Thymus (tissue), 11 donors: Measurements from ENCODE around the gene CFL2. TPM values are rescaled to one million over a fixed set of nuclear protein-coding genes. Genes with fewer than 3 reads are reported as not detected.
A peak's percentile ranks its signal among the peaks of the same experiment; 100 is the strongest.

Experiments used
- DNase-seq, 9 donors: peaks; one replicate each; pipeline ENCODE4 v3.0.0-alpha.2; 2013; ENCODE audit warnings: low spot score in 9 of 9, low read depth in 6 of 9, missing footprints in 1 of 9
- H3K27ac ChIP-seq, 2 donors: one replicate each; pipeline ENCODE4 v1.5.1; 2013; ENCODE audit warnings: control low read depth in 1 of 2, low read depth in 1 of 2, low read length in 1 of 2, mild to moderate bottlenecking in 1 of 2, moderate library complexity in 1 of 2
- H3K27me3 ChIP-seq, 2 donors: one replicate each; pipeline ENCODE4 v1.5.1; 2013; ENCODE audit warnings: low read length in 1 of 2; ENCODE audit not compliant: control insufficient read depth in 2 of 2, insufficient read depth in 1 of 2
- H3K36me3 ChIP-seq, 2 donors: one replicate each; pipeline ENCODE4 v1.5.1; 2013; ENCODE audit warnings: low read length in 1 of 2, mild to moderate bottlenecking in 1 of 2, moderate library complexity in 1 of 2; ENCODE audit not compliant: control insufficient read depth in 2 of 2, insufficient read depth in 2 of 2
- H3K4me1 ChIP-seq, 2 donors: one replicate each; pipeline ENCODE4 v1.5.1; 2013; ENCODE audit warnings: low read length in 2 of 2; ENCODE audit not compliant: control insufficient read depth in 2 of 2, insufficient read depth in 2 of 2
- H3K4me3 ChIP-seq, 2 donors: one replicate each; pipeline ENCODE4 v1.5.1; 2013; ENCODE audit warnings: low read length in 2 of 2, control low read depth in 1 of 2, mild to moderate bottlenecking in 1 of 2
- H3K9me3 ChIP-seq, 2 donors: one replicate each; pipeline ENCODE4 v1.5.1; 2013; ENCODE audit warnings: low read length in 1 of 2, mild to moderate bottlenecking in 1 of 2; ENCODE audit not compliant: control insufficient read depth in 2 of 2, insufficient read depth in 1 of 2
- WGBS: extraction: QIAGEN DNeasy Blood & Tissue Kit; methylation state at CpG from one replicate; pipeline ENCODE4 v1.1.7; 2013; 5-methylcytosine and 5-hydroxymethylcytosine counted together
- polyA plus RNA-seq: library from polyadenylated mRNA; stranded (reverse); fragments of 200-250 nt; gene quantifications from one replicate; pipeline ENCODE4 v1.2.3, GENCODE V29; 2013
- total RNA-seq: library from RNA; stranded (reverse); fragments of 120-200 nt; gene quantifications from one replicate; pipeline ENCODE4 v1.2.4, GENCODE V29; 2013
- donor health status: healthy.

Gene CFL2
- total and polyA plus RNA-seq, 2 donors: 7.9 to 32.6 TPM

DNA sequence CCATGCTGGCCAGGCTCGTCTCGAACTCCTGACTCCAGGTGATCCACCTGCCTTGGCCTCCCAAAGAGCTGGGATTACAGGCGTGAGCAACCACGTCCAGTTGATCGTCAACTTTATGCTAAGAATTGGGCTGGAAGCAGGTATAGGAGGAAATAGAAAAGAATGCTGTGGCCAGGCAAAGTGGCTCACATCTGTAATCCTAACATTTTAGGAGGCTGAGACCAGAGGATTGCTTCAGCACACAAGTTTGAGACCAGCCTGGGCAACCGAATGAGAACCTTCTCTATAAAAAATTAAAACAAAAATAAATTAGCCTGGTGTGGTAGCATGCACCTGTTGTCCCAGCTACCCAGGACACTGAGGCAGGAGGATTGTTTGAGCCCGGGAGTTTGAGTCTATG is 47.4 kb downstream of the CFL2 start:
- Histone ChIP-seq H3K9me3 (no peaks in the 10 kb centered on the region), H3K4me3 (no peak overlapping the region), H3K4me1 (no peaks in the 10 kb centered on the region), H3K27ac (no peak overlapping the region), H3K27me3 (no peaks in the 10 kb centered on the region), H3K36me3 (no peaks in the 10 kb centered on the region)
- no peak for DNase-seq
- 97% methylated on average over 7 of the region's 7 CpGs for WGBS

DNA sequence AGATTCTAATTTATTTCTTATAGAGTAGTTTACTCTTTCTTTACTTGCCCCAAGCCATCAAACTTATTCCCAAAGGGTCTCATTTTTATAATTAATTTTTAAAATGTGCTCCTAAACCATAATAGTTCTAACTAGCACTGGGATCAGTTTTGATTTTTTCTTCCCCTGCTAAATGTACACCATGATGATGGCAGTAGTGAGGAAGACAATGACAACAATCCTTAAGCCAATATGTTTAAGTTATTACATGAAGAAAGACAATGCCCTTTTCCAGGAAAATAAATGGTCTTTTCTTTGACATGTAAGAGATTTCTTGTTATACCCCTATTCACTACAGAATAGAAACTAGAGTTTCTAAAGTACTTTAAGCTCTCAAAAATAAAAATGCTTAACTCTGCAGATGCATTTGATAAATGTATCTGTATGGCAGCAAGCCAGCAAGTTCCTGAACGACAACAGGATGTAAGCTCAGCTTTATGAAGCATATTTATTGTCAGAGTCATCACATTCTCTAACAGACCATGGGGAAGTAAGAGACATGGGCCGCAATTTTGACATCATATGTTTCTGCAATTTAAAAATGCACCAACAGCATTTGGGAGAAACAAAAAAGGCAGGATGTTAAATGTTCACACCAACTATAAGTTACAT is 48.5 kb downstream of the CFL2 start:
- DNase-seq: peak in 4 of 9 donors; percentile 8 to 41 (median 15)
- Histone ChIP-seq H3K27ac (no peak overlapping the region), H3K9me3 (no peaks in the 10 kb centered on the region), H3K4me1 (no peaks in the 10 kb centered on the region), H3K27me3 (no peaks in the 10 kb centered on the region), H3K4me3 (no peak overlapping the region), H3K36me3 (no peaks in the 10 kb centered on the region)
- WGBS: 17% methylated on average over 2 of the region's 2 CpGs

DNA sequence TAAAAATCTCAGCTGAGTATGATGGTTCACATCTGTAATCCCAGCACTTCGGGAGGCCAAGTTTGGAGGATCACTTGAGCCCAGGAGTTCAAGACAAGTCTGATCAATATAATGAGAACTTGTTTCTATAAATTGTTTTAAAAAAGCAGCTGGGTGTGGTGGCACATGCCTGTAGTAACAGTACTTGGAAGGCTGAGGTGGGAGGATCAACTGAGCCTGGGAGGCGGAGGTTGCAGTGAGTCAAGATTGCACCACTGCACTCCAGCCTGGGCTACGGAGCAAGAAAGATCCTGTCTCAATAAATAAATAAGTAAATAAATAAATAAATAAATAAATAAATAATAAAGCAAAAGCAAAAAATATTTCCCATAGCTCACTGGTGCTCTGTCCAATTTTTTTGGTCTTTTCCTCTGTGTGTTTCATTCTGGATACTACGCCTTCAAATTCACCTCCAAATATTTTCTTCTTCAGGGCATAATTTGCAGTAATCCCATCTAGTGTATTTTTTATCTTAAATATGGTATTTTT is 51.8 kb downstream of the CFL2 start:
- no peaks in the 10 kb centered on the region for H3K36me3 ChIP-seq
- no peaks in the 10 kb centered on the region for H3K27me3 ChIP-seq
- 98% methylated on average over 4 of the region's 4 CpGs for WGBS
- no peaks in the 10 kb centered on the region for H3K4me1 ChIP-seq
- DNase-seq: no peak
- no peak overlapping the region for H3K27ac ChIP-seq
- H3K9me3 ChIP-seq: no peaks in the 10 kb centered on the region
- no peak overlapping the region for H3K4me3 ChIP-seq

DNA sequence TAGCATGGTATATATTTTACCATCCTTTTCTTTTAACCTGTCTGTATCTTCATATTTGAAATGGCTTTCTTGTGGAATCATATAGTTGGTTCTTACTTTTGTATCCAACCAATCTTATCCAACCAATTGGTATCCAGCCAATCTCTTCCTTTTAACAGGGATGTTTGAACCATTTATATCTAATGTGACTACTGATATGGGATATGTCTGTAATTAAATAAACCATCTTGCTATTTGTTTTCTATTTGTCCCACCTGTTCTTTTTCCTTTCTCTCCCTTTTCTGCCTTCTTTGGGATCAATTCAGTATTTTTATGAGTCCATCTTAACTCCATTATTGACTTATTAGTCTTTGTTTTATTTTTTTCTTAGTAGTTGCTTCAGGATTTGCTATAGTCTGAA is 53.6 kb downstream of the CFL2 start:
- no peaks in the 10 kb centered on the region for H3K4me1 ChIP-seq
- H3K27ac ChIP-seq: no peak overlapping the region
- H3K4me3 ChIP-seq: no peak overlapping the region

More for the DNA sequence above, 53.6 kb downstream of the CFL2 start:
- no peaks in the 10 kb centered on the region for H3K36me3 ChIP-seq
- no peak for DNase-seq
- no peaks in the 10 kb centered on the region for H3K9me3 ChIP-seq
- H3K27me3 ChIP-seq: no peaks in the 10 kb centered on the region

Other genes with a start within 250 kb of the CFL2 start
- gene EAPP, start 174.9 kb downstream of the CFL2 start, total RNA-seq: 71.2 TPM
- 57.5 TPM for gene EAPP, start 174.9 kb downstream of the CFL2 start, polyA plus RNA-seq
- gene SNX6, start 84.4 kb downstream of the CFL2 start, total RNA-seq: 86.5 TPM
- 62.9 TPM for gene SNX6, start 84.4 kb downstream of the CFL2 start, polyA plus RNA-seq
- 45.6 TPM for gene BAZ1A, start 160.8 kb upstream of the CFL2 start, total RNA-seq
- 41.2 TPM for gene BAZ1A, start 160.8 kb upstream of the CFL2 start, polyA plus RNA-seq